NB4 (cell line): Measurements from ENCODE around the gene CCL27.

Source experiments
- CTCF ChIP-seq: IDR thresholded peaks from one replicate; pipeline ENCODE4 v1.5.1; 2012; ENCODE audit warnings: low read depth, low read length
- MAX ChIP-seq: IDR thresholded peaks from 2 replicates; pipeline ENCODE4 v1.6.1; 2011; ENCODE audit warnings: low read depth, low read length
- POLR2A ChIP-seq: IDR thresholded peaks from 2 replicates; pipeline ENCODE4 v1.6.1; 2011; ENCODE audit warnings: mild to moderate bottlenecking; ENCODE audit not compliant: insufficient read length; ENCODE audit errors: extremely low read depth

DNA sequence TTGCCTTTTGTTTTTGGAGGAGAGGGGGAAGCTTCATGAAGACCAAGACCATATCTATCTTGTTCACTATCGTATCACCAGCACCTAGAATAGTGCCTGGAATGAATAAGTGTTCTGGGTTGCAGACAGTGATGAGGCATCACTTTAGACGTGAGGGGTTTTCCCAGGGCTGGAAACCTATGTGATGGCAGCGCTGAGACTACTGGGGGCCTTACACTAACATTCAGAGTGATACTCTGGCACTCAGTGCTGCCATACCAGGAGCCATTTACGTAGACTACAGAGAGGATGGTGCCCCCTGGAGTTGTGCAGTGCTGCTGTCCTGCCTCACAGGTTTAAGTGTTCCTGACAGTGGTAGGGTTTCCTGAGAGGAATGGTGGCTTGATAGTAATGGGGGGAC, 21.7 kb upstream of the CCL27 start:
- TF ChIP-seq CTCF (peak; percentile 18), POLR2A (no peak), MAX (no peak)
